ENCODE data around the gene PTGFRN. TPM values are rescaled to one million over a fixed set of nuclear protein-coding genes. Genes with fewer than 3 reads are reported as not detected.
A peak's percentile ranks its signal among the peaks of the same experiment; 100 is the strongest.
"Not testable (repeated sequence)": the region's sequence is repeated elsewhere in the genome, so short reads cannot be mapped to it uniquely, and the experiment has no call there.

Gene PTGFRN
- total and polyA plus RNA-seq, 2 experiments from 2014 or later = 17.4 to 32.7 TPM

GRCh38 chr1:116861137-116861536, 48.6 kb upstream of the PTGFRN start:
- Histone ChIP-seq H3K4me3 (no peak overlapping the region), H2AFZ (peak overlapping the region; percentile 72; the same call in 1 of the 2 replicates), H3K4me2 (peak overlapping the region; percentile 50; the same call in 1 of the 2 replicates), H3K79me2 (replicated peaks; ENCODE audit: insufficient read depth) (no peaks in the 10 kb centered on the region), H3K27ac (ENCODE audit: low read depth) (no peak overlapping the region), H3K27me3 (ENCODE audit: insufficient read depth) (no peaks in the 10 kb centered on the region), H3K9me2 (ENCODE audit: insufficient read depth) (peaks cover 3% of the 10 kb centered on the region; the same call in 1 of the 2 replicates), H3K36me3 (ENCODE audit: insufficient read depth) (no peaks in the 10 kb centered on the region), H3F3A (replicated peaks; ENCODE audit: low read depth) (no peaks in the 10 kb centered on the region), H3K4me1 (ENCODE audit: insufficient read depth) (peaks cover 24% of the 10 kb centered on the region), H4K20me1 (replicated peaks; ENCODE audit: insufficient read depth) (no peaks in the 10 kb centered on the region)
- no peak for DNase-seq (ENCODE audit: low spot score)
- no peaks in the 10 kb centered on the region for H3K9me3 Mint-ChIP-seq
- H3K4me3 Mint-ChIP-seq = no peak overlapping the region
- 0 out of 3 replicates have a peak, but pooled peaks cover 4% of the 10 kb centered on the region for H3K36me3 Mint-ChIP-seq (ENCODE audit: low read depth)
- no peak overlapping the region for H3K27ac Mint-ChIP-seq
- ATAC-seq = peak; percentile 81
- peaks cover 22% of the 10 kb centered on the region for H3K4me1 Mint-ChIP-seq
- no peaks in the 10 kb centered on the region for H3K27me3 Mint-ChIP-seq (ENCODE audit: insufficient read depth, low read depth, poor library complexity)
- TF ChIP-seq EZH2 (IDR thresholded peaks at IDR 0.05; ENCODE audit: low read depth, unreplicated experiment) = no peak
- peak in 1 of 2 experiments; percentile 45; a peak in 2 of 4 replicates for TF ChIP-seq CTCF (conservative IDR thresholded peaks at IDR 0.05; ENCODE audit: low read depth in 2 of 2)
- TF ChIP-seq ZNF462 (CRISPR knock-in tag; IDR thresholded peaks at IDR 0.05) = 0 out of 2 replicates have a peak, but pooled peaks have one; percentile 10
- no peak for TF ChIP-seq POLR2AphosphoS5 (IDR thresholded peaks at IDR 0.05; ENCODE audit: low read depth)
- no peak for TF ChIP-seq ETS1 (IDR thresholded peaks at IDR 0.05)
- TF ChIP-seq NANOG (IDR thresholded peaks at IDR 0.05; ENCODE audit: borderline replicate concordance) = no peak

GRCh38 chr1:116863031-116863430, 46.7 kb upstream of the PTGFRN start:
- not testable (repeated sequence) for H3K4me3 Mint-ChIP-seq; H3K27me3 Mint-ChIP-seq (ENCODE audit: insufficient read depth, low read depth, poor library complexity); H3K9me3 Mint-ChIP-seq; DNase-seq (ENCODE audit: low spot score); H3F3A ChIP-seq (replicated peaks; ENCODE audit: low read depth); H3K27ac ChIP-seq (ENCODE audit: low read depth); H3K79me2 ChIP-seq (replicated peaks; ENCODE audit: insufficient read depth); H3K4me3 ChIP-seq; H3K4me2 ChIP-seq; H3K36me3 Mint-ChIP-seq (ENCODE audit: low read depth); H3K27ac Mint-ChIP-seq; H3K27me3 ChIP-seq (ENCODE audit: insufficient read depth); H2AFZ ChIP-seq; H3K36me3 ChIP-seq (ENCODE audit: insufficient read depth); H3K9me2 ChIP-seq (ENCODE audit: insufficient read depth); ATAC-seq; H4K20me1 ChIP-seq (replicated peaks; ENCODE audit: insufficient read depth)
- peaks cover 20% of the 10 kb centered on the region for H3K4me1 ChIP-seq (ENCODE audit: insufficient read depth)
- peaks cover 17% of the 10 kb centered on the region for H3K4me1 Mint-ChIP-seq

GRCh38 chr1:116866478-116866877, 43.2 kb upstream of the PTGFRN start:
- not testable (repeated sequence) for H3F3A ChIP-seq (replicated peaks; ENCODE audit: low read depth); H2AFZ ChIP-seq; H3K4me1 ChIP-seq (ENCODE audit: insufficient read depth); H3K9me3 Mint-ChIP-seq; H3K4me3 ChIP-seq; H3K27ac ChIP-seq (ENCODE audit: low read depth); DNase-seq (ENCODE audit: low spot score); H3K36me3 Mint-ChIP-seq (ENCODE audit: low read depth); H3K27me3 Mint-ChIP-seq (ENCODE audit: insufficient read depth, low read depth, poor library complexity); H4K20me1 ChIP-seq (replicated peaks; ENCODE audit: insufficient read depth); H3K4me3 Mint-ChIP-seq; H3K9me2 ChIP-seq (ENCODE audit: insufficient read depth); ATAC-seq; H3K27ac Mint-ChIP-seq; H3K36me3 ChIP-seq (ENCODE audit: insufficient read depth); H3K27me3 ChIP-seq (ENCODE audit: insufficient read depth); H3K79me2 ChIP-seq (replicated peaks; ENCODE audit: insufficient read depth); H3K4me2 ChIP-seq; H3K4me1 Mint-ChIP-seq
